Astrocyte of the hippocampus (primary cell): ENCODE results near the gene DCLK2.

Experiments used
- DNase-seq: peaks from one replicate; pipeline ENCODE4 v3.0.0; 2011; ENCODE audit warnings: low read depth, low spot score

The DCLK2 gene

DNA sequence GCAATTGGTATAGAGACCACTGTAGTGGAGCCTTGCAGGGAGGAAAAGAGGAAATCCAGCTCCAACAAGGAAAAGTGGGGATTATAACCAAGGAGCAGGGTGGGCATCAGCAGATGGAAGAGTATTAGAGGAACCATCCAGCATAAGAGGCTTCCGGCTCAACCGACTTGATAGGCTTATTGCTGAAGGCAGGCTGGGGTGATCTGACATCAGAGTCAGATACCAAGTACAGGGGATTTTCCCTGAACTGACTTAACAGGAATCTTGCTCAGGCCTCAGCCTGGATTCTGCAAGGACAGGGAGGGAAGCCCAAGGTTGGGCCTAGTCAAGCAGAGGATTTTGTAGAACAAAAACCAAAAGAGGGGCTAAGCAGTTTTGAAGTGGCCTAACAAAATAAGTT is 129.6 kb downstream of the DCLK2 start:
- no peak for DNase-seq

- DNase-seq, result peak; percentile 82
These were observed 131.0 kb downstream of the DCLK2 start for GRCh38 chr4:150209140-150209829.

- DNase-seq, result no peak
These were observed 132.8 kb downstream of the DCLK2 start for GRCh38 chr4:150211016-150211415.

GRCh38 chr4:150211799-150212445 is 133.7 kb downstream of the DCLK2 start:
- DNase-seq, result no peak

GRCh38 chr4:150212485-150212884 is 134.2 kb downstream of the DCLK2 start:
- no peak for DNase-seq

DNA sequence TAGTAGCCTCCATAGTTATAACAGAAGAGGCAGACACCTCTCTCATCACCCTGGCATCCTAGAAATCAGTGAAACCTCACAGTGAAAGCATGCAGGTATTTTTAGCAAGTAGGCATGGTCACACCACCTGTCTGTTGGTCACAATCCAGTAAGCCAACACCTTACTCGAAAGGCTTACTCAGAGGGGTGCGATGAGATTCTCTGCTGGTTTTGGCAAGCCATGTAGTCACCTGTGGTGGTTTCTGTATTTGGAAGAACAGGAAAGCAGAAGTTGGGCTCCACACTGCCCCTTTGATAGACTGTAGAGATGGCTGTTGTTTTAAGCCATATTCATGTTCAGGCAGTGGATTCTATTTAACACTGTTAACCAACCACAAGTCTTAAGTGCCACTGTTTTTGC is 134.7 kb downstream of the DCLK2 start:
- DNase-seq, result no peak

- DNase-seq, result no peak
These were observed 137.4 kb downstream of the DCLK2 start for GRCh38 chr4:150215601-150216000.

DNA sequence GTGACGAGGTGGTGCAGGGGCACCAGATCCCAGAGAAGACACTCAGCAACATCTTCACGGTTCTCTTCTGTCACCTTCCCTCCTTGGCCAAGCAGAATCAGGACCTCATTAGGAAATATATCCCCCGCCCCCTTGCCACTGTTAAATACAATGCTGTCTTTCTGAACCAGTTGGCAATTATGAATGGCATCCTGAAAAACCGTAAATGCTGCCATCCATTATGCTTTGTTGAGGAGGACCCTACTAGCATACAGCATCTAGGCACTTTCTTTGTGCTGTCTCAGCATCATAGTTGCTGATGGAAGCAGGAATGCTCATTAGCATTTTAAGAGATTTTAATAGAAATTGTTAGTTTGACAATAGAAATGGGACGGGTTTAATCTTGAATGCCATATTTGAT is 138.5 kb downstream of the DCLK2 start:
- no peak for DNase-seq

DNA sequence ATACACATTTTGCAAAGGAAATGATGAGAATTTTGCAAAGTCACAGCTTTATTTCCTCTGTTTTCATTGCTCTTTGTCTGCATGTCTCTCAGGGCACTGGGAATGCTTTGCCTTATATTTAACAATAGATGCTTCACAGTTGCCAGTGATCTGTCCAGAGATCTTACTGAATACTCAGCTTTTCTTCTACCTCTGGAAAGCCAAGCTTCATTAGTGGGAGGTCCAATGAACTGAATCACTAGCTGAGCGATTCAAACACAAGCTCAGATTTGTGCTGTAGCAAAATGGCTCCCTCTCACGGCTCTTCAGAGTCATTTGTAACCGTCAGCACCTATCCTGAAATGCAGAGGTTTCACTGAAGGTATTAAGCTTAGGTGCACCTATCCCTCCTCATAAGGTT is 138.9 kb downstream of the DCLK2 start:
- DNase-seq, result peak; percentile 87

- DNase-seq, result no peak
These were observed 139.6 kb downstream of the DCLK2 start for GRCh38 chr4:150217808-150218207.

- DNase-seq, result no peak
These were observed 140.2 kb downstream of the DCLK2 start for GRCh38 chr4:150218447-150218846.

- DNase-seq, result peak; percentile 61
These were observed 141.6 kb downstream of the DCLK2 start for GRCh38 chr4:150219841-150220240.

GRCh38 chr4:150224896-150225591 is 146.8 kb downstream of the DCLK2 start:
- peak; percentile 69 for DNase-seq

DNA sequence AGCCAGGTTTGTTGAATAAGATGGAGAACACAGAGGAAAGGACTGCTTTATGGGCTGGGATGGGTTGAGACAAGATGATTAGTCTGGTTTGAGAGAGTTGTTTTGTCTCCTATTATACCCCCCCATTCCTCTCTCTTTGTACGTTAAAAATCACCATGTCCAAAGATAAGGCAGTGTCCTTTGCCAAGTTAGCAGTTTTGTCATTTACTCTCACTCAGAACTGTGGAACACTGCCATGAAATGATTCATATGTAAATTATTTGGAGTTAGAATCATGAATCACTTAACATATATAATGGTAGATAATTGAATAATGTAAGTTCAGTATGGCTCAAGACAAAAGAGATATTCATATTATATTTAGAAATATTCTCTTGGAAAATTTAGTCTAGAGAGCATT is 151.3 kb downstream of the DCLK2 start:
- peak; percentile 75 for DNase-seq

DNA sequence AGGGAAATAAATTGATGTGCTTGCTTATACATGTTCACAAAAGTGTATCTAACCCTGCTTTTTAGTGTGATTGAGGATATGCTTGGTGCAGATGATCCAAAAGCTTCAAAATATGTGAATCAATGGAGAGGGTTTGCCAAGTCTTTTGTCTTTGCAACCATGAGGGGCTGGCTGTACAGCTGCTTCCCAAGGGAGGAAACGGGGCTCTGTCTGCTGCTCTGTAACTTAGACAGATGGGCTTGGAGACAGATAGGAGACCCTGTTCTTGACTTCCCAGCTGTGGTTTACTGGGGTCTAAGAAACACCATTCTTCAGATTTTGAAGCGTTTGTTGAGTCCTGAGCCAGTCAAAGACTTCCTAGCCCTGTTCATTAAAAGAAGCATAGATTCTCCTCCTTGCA is 152.3 kb downstream of the DCLK2 start:
- DNase-seq, result no peak

DNA sequence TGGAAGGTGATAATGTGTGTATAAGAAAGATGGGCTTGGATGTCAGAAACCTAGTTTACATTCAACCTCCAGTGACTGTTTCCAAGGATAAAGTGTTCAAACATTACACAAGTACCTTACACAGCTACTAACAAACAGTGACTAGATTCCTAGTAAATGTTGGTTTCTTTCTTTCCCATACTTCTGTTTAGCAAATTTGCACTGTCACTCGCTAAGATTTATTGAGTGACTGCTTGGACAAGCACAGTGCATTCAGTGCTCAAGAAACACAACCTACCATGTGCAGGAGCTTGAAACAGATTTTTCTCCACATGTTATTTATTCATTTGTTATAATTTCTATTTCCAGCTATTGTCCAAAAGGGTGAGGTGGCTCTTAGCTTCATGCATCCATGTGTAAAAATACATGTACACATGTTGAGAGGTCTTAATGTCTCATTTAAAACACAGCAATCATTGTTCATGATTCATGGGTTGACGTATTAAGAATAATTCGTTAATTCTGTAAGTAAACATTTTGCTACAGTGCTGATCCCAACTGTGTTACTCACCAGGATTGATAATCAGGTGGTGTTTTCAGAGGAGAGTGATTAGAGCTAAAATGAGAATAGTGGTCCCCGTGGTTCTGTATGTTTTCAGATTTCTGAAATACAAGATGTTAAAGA is 153.0 kb downstream of the DCLK2 start:
- DNase-seq, result no peak

DNA sequence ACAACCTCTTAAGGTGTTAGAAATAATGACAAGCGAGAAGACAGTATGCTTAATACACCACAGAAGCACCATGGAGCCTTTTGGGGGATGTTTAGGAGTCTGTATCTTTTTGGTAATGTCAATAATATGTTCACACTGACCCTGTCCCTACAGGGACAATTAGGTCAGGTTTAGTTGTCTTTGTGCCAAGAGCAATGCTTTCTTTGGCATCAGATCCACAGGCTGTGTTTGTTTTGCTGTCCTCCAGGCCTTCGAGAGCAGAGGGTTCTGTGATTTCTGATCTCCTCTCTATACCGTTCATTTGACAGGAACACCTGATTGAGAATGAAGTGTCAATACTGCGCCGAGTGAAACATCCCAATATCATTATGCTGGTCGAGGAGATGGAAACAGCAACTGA is 153.8 kb downstream of the DCLK2 start:
- no peak for DNase-seq

GRCh38 chr4:150234246-150234645 is 156.0 kb downstream of the DCLK2 start:
- no peak for DNase-seq

GRCh38 chr4:150235317-150235716 is 157.1 kb downstream of the DCLK2 start:
- no peak for DNase-seq

GRCh38 chr4:150235808-150236271 is 157.6 kb downstream of the DCLK2 start:
- peak; percentile 73 for DNase-seq

GRCh38 chr4:150236626-150237025 is 158.4 kb downstream of the DCLK2 start:
- DNase-seq, result no peak
